ENCODE results near the gene WNT10A.
"Not testable (repeated sequence)": the region's sequence is repeated elsewhere in the genome, so short reads cannot be mapped to it uniquely, and the experiment has no call there.

WNT10A gene

DNA sequence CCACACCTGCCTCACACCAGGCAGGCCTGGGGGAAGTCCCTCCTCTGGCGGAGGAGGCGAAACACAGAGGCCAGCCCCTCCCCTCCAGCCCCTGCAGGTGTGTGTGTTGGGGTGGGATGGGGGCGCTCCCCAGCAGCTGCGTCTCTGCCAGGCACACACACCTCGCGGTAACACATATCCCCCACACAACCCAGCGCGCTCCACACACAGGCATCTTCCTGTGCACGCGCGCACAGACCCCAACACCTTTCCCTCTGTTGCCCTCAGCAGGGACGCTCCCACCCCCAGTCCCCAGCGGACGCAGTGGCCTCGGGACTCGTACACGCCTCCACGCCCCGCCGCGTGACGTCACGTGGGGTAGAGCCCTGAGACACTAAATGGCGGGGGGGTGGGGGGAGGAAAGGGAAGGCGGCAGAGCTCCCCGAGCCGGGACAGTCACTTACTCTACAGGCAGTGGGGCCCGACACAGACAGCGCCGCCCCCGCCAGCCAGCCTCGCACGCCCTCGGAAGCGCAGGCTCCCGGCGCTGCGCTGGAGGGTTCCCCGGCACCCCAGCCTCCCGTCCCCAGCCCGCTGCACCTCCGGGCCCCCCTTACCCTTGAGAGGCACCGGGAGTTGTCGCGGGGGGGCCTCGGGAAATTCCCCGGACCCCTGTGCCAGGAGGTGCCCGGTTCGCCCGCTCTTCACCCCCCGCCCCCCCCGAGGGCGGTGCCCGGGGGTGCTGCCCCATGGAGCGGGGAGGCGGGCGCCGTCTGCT is at the start of gene WNT10A:
TSS of gene WNT10A (plus strand) at position 751 of the 757 bp plus-strand sequence. CDS start 144 bp downstream, outside the sequence.
- no peak for DNase-seq (ENCODE audit: low spot score)

DNA sequence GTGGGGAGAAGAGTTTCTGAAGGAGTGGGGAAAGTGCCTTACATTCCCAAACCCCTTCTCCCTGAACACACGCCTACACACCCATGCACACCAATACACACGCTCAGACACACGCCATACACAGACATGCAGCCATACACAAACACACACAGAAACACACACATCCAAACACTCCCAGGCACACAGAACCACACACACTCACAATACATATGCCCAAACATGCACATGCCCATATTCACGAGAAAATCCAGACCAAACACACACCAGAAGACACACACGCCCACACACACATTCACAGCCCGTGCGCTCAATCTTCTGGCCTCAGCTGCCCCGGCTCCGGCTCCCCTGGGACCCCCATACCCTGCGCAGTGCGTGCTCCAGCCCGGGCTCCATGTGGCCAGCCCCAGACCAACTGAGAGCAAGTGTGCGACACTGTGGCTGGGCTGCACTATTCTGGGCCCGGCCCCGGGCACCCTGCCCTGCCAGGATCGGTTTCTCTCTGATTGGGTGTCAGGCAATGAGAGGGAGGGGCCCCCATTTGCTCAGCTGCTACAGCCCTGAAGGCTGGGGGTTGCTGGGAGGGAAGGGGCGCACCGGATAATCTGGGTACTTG is 49.2 kb upstream of the WNT10A start, which contains the start of gene PRKAG3:
TSS of gene PRKAG3 (minus strand) at position 426 of the 613 bp plus-strand sequence.
- DNase-seq (ENCODE audit: low spot score), result no peak

DNA sequence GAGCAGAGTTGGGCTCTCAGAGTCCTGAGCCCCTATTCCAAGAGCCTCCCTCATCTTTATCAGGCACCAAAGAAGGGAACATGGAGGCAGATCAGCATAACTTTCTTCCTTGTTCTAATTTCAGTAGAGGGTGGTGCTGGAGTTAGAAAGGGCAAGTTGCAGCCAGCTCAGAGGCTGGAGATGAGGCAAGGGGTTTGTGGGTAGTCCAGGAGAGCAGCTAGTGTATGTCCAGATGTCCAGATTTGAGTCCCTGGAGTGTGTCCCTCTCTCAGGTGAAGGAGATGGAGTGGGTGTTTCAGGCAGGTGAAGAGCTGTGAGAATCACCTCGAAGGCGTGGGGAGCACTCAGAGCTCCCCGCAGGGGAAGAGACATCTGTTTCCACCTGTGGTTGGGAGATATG is 48.6 kb upstream of the WNT10A start:
- no peak for DNase-seq (ENCODE audit: low spot score)

DNA sequence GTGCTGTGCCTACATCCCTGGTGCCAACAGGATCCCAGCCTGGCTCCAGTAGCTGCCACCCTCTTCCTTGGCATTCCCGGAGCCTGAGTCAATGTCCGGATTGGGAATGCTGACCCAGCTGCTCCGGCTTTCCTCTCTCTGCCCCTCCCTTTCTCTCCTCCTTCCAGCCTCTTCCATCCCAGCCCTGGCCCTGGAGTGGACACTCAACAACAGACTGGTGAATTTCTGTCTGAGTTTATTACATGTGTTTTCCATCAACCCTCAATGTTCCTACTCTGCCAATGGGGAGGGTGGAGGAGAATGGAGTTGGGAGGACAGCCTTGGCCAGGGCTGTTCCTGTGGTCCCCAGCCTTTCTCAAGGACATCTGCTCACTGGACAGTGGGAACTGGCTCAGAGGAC is 48.1 kb upstream of the WNT10A start:
- DNase-seq (ENCODE audit: low spot score), result no peak

DNA sequence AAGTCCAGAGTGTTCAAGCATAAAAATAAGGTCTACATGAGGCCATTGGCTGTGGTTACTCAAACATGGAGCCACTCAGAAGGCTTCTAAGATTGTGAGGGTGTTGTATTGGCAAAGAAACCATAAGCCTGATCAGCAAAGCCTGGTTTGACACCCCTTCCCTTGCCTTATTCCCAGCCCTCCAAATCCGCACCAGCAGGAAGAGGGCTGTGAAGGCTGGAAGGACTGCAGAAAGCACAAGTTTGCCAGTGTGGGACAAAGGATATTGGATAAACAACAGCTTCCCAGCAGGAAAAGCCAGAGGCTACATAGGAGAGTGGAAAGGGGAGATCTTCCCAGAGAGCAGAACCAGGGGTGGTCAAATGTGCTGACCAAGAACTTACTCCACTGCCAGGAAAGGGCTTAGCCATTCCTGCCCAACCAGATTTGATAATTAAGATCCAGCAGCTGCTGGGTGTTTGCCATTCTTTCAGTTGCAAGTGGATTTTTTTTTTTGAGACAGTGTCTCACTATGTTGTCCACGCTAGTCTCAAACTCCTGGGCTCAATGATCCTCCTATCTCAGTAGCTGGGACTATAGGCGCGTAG is 47.5 kb upstream of the WNT10A start:
- no peak for DNase-seq (ENCODE audit: low spot score)

DNA sequence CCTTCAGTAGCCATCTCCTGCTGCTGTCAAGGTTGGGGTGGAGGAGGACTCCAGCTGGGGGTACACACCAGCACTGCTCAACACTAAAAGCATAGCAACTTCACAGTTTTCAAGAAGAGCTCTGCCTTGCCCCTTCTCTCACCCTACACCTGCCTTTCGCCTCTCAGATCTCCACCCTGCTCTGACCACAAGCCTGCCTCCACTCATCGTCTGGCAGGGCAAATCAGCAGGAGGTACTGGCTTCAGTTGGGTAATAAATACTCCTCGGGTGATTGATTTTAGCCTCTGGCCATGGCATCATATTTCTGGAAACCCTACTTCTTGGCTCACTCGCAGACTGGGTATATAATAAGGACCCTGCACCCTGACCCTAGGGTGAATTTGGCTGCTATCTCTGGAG is 46.0 kb upstream of the WNT10A start:
- no peak for DNase-seq (ENCODE audit: low spot score)

DNA sequence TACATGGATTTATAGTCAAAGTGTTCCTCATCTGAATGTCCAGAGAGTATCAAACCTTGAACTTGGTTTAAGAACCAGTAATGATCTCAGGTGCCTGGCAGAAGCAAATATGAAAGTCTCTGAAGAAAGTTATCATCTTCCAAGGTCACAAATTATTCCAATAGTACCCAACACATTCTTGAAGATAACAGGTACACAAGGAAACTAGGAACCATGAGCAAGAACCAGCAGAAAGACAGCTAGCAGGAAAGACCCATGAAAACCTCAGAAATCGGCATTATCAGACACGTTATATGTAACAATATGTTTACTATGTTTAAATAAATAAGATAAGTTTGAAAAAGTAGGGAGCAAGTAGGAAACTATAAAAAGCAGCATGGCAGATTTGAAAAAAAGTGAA is 43.2 kb upstream of the WNT10A start:
- DNase-seq (ENCODE audit: low spot score), result no peak

DNA sequence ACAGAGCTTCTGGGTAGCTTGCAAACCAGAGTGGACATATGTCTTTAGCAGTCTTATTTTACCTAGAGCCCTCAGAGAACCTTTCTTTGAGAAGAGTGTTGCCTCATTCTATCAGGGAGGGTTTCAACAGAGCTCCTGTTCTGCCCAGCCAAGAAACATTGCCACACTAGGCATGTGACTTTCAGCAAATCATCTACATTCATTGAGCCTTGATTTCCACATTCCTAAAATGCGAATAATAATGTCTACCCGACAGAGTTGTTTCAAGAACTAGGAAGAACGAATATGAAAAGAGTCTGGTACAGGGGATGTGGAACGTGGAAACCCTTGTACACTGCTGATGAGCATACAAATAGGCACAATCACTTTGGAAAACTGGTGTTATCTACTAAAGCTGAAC is 41.2 kb upstream of the WNT10A start:
- DNase-seq (ENCODE audit: low spot score), result no peak

DNA sequence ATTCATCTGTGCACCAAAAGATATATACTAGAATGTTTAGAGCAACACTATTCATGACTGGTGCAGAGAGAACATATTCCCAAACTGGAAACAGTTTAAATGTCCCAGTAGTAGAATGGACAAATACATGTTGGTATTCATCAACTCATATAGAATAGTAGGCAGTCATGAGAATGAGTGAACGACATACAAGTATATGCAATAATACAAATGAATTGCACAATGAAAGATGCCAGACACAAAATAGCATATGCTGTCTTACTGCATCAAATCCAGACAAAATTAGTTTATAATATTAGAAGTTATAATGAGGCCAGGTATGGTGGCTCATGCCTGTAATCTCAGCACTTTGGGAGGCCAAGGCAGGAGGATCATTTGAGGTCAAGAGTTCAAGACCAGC is 40.8 kb upstream of the WNT10A start:
- DNase-seq (ENCODE audit: low spot score), result no peak

DNA sequence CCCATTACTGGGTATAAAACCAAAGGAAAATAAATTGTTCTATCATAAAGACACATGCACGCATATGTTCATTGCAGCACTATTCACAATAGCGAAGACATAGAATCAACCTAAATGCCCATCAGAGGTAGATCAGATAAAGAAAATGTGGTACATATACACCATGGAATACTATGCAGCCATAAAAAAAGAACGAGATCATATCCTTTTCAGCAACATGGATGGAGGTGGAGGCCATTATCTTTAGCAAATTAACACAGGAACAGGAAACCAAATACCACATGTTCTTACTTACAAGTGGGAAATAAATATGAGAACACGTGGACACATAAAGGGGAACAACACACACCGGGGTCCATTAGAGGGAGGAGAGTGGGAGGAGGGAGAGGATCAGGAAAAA is 36.3 kb upstream of the WNT10A start:
- not testable (repeated sequence) for DNase-seq (ENCODE audit: low spot score)

DNA sequence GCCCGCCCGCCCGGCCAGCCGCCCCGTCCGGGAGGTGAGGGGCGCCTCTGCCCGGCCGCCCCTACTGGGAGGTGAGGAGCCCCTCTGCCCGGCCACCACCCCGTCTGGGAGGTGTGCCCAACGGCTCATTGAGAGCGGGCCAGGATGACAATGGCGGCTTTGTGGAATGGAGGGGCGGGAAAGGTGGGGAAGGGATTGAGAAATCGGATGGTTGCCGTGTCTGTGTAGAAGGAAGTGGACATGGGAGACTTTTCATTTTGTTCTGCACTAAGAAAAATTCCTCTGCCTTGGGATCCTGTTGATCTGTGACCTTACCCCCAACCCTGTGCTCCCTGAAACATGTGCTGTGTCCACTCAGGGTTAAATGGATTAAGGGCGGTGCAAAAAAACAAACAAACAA is 33.7 kb upstream of the WNT10A start:
- not testable (repeated sequence) for DNase-seq (ENCODE audit: low spot score)

DNA sequence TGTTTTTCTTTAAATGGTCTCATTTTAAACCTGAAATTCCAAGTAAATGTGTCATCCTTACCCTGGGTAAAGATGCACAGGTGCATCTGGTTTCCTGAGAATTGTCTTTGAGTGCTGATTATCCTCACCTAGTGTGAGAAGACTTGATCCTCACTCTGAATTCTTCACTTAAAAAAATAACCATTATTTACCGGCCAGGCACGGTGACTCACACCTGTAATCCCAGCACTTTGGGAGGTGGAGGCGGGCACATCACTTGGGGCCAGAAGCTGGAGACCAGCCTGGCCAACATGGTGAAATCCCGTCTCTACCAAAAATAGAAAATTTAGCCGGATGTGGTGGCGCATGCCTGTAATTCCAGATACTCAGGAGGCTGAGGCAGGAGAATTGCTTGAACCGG is 30.9 kb upstream of the WNT10A start:
- no peak for DNase-seq (ENCODE audit: low spot score)

DNA sequence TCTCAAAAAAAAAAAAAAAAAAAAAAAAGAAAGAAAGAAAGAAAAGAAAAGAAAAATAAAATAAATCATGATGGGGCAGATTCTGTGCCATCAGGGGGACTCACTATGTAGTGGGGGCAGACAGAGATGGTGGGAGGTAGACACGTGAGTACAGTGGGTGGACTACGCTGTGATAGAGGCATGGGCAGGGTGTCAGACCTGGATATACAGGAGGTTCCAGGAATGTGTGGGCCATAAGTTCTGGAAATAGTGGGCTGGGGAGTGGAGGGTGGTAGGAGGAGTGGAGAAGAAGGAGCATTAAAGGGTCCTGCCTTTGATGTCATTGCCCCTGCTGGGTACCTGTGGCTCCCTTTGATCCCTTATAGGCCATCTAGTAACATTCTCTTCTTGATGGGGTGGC is 29.9 kb upstream of the WNT10A start:
- no peak for DNase-seq (ENCODE audit: low spot score)

DNA sequence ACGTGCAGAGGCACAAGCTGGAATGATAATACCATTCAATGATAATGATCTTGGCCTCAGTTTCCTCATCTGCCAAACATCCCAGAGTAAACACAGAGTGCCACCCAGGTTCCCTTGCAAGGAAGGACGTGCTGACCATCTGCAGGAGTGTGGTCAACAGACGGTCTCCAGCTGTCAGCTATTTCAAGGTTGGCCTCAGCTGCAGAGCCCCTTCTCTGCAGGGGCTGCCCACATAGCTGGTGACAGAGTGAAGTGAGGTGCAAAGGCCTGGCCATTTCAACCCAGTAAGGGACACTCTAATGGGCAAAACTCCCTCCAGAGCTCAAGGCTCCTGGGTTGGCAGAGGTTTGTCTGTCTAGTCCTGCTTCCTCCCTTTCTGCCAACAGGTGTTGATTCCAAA is 29.4 kb upstream of the WNT10A start:
- DNase-seq (ENCODE audit: low spot score), result no peak

DNA sequence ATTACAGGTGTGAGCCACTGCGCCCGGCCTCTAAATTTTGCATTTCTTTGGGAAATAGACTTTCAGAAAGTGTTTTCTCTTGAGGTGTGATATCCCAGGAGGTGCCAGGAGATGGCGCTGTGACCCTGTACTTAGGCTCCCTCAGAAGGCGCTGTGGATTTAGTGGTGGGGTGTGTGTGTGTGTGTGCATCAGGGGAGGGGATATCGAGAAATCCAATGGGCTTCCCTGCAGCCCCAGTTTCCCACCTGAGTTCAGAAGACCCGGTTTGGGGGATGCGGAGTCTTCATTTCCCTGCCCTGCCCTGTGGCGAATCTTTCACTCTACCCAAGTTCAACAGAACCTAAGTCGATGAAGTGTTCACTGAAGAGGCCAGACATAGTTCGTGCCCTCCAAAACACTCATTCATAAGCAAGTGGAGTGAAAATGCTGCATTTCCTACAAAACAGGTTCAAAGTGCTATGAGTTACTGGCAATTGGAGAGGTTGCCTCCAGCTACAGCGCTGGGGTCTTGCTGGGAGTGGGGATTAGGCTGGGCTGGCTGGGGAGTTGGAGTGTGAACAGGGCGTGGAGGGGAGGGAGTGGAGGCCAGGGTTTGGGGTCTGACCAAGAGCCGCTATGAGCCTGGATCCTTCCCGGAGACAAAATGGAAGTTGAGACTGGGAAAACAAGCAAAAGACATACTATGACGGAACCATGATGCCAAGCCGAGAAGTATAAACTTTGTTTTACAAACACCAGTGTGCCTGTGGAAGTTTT is 27.6 kb upstream of the WNT10A start:
- peak; percentile 67 for DNase-seq (ENCODE audit: low spot score)

DNA sequence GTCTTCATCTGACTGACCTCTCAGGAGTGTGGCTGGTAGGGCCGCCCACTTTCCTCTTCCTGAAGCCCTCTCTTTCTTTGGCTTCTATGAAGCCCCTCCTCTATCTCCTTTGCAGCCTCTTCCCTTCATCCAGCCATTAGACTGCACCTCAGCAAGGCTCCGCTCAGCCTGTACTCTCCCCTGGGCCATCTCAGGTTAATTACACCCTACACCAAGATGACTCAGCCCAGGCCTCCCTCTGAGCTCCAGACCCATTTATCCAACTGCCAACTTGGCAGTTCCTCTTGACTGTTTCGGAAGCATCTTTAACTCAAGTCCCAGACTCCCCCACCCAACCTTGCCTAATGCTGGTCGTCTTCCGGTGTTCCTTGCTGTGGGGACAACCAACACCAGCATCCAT is 26.9 kb upstream of the WNT10A start:
- no peak for DNase-seq (ENCODE audit: low spot score)

DNA sequence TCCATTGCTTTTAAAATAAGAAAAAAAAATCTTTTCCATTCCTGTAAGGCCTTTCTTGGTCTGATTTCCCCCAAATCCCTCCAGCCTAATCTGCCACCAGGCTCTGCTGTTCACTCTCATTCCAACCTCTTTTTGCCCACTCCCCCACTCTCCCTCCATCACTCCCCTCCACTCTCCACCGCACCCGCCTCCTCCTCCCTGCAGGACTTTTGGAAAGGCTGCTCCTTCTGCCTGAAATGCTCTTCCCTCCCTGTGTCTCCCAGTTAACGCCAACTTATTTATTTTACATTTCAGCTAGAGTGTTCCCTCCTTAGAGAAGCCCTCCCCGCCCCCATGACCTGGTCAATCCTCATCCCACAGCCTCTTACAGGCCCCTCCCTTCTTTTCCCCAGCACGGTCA is 25.8 kb upstream of the WNT10A start:
- DNase-seq (ENCODE audit: low spot score), result no peak

DNA sequence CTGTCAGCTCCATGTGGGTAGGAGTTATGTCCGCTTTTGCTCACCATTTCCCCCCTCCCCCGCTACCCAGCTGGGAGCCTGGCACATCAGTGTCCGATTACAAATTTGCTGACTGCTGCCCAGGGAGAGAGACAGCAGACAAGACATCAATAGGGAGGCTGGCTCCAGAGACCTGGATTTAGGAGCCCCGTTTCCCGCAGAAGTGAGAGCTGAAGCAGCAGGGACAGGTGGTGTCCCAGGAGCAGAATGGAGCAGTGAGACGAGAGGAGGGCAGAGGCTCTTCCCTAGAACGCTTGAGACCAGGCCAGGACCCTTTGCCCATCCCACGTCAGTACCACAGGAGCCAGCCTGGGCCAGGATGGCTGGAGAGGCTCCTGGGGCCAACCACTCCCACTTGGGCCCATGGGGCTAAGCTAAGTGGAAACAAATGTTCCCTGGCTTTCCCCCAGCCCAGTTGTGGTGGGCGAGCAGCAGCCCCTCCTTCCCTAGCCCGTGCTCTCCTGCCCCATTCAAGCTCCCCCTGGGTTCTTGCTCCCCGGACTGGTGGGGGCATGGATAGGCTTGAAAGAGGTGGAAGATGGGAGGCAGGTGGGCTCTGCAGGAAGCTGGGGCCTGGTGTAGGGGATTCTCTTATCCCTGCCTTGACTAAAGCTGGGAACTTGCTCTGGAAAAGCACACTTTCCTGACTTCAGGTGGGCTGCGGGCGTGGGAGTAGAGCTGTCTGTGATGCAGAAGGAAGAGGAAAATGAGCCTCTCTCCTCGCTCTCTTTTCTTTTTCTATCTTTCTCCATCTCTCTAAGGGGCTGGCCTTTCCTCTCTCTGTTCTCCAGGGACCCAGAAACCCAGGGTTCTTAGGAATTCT is 25.1 kb upstream of the WNT10A start:
- no peak for DNase-seq (ENCODE audit: low spot score)

DNA sequence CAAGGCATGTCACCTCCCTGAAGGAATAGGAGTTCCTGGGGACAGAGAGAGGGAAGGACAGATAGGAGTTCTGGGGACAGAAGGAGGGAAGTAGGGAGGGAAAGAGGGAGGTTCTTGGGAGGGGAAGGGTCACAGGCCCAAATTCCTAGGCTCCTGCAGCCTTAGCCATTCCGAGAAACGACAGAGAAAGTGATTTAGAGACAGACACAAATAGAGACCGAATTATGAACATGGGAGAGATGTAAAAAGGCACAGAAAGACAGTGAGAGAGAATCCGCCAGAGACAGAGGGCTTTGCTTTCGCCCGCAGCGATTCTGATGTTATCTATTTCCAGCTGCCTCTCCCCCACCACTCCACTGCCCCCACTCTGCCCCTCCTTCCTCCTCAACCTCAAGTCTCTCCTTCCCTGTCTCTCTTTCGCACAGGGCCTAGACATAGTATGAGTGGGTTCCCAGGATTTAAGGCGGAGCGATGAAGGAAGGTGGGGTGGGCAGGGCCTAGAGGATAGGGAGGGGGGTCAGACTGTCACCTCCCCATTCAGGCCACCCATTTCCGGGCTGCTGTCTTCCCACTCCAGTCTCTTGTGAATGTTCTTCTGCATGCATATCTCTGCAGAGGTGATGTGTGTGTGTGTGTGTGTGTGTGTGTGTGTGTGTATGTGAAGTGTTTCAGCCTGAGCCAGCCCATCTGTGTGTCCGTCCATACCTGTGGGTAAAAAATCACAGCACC is 24.3 kb upstream of the WNT10A start:
- no peak for DNase-seq (ENCODE audit: low spot score)

DNA sequence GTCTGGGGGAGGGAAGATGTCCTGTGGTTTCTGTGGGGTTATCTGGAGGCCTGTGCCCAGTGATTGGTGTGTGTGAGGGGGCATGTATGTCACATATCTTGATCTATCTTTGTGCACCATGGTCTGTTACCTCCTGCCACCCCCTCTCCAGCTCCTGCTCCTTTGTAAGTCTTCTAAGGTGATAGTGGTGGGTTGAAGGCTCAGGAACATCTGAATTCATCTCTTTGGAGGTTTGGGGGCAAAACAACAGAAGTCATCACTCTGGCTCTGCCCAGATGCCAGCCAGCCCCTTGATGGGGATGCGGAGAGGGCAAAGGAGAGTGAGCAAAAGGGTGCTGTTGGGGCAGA is 23.8 kb upstream of the WNT10A start:
- no peak for DNase-seq (ENCODE audit: low spot score)

All from HuH-7.5 (cell line).